GM21528 (cell line): ENCODE results near the gene CAPRIN2.
A peak's percentile ranks its signal among the peaks of the same experiment; 100 is the strongest.

Experiments
- ATAC-seq: cut with Tn5 transposase; IDR thresholded peaks from one replicate; pipeline ENCODE4 v1.9.1; 2021; ENCODE audit warnings: mild to moderate bottlenecking, moderate library complexity; ENCODE audit not compliant: unreplicated experiment, low FRiP score

Gene CAPRIN2, protein sequence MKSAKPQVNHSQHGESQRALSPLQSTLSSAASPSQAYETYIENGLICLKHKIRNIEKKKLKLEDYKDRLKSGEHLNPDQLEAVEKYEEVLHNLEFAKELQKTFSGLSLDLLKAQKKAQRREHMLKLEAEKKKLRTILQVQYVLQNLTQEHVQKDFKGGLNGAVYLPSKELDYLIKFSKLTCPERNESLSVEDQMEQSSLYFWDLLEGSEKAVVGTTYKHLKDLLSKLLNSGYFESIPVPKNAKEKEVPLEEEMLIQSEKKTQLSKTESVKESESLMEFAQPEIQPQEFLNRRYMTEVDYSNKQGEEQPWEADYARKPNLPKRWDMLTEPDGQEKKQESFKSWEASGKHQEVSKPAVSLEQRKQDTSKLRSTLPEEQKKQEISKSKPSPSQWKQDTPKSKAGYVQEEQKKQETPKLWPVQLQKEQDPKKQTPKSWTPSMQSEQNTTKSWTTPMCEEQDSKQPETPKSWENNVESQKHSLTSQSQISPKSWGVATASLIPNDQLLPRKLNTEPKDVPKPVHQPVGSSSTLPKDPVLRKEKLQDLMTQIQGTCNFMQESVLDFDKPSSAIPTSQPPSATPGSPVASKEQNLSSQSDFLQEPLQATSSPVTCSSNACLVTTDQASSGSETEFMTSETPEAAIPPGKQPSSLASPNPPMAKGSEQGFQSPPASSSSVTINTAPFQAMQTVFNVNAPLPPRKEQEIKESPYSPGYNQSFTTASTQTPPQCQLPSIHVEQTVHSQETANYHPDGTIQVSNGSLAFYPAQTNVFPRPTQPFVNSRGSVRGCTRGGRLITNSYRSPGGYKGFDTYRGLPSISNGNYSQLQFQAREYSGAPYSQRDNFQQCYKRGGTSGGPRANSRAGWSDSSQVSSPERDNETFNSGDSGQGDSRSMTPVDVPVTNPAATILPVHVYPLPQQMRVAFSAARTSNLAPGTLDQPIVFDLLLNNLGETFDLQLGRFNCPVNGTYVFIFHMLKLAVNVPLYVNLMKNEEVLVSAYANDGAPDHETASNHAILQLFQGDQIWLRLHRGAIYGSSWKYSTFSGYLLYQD

GRCh38 chr12:30754750-30755394 is at the start of gene CAPRIN2:
CAPRIN2 (minus strand) TSS chr12:30754951; CDS start chr12:30753520, 1,431 bp downstream.
- peak; percentile 94 for ATAC-seq

- ATAC-seq, result no peak
Measured at GRCh38 chr12:30797689-30798088, 42.9 kb upstream of the CAPRIN2 start.

DNA sequence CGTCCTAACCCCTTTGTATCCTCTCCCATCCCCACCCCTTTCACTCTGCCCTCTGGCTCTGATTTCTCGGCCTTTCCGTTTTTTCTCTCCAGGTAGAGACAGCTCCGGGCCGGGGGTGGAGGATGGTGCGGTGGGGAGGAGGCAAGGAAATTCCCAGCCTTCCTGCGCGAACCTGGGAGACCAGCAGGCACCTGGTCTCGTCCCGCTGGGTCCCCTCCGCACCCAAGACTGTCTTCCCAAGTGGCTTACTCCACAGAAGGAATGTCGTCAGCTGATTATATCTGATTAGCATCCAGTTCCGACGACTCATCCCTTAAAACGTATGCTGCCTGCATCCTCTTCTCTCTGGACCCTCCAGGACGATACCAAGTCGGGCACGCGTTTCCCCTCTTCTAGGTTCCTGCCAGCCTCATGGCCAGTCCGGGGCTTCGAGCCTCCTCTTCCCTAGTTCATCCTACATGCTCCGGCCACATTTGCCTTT is 42.2 kb upstream of the CAPRIN2 start:
- no peak for ATAC-seq

- no peak for ATAC-seq
Measured at GRCh38 chr12:30796313-30796780, 41.6 kb upstream of the CAPRIN2 start.

DNA sequence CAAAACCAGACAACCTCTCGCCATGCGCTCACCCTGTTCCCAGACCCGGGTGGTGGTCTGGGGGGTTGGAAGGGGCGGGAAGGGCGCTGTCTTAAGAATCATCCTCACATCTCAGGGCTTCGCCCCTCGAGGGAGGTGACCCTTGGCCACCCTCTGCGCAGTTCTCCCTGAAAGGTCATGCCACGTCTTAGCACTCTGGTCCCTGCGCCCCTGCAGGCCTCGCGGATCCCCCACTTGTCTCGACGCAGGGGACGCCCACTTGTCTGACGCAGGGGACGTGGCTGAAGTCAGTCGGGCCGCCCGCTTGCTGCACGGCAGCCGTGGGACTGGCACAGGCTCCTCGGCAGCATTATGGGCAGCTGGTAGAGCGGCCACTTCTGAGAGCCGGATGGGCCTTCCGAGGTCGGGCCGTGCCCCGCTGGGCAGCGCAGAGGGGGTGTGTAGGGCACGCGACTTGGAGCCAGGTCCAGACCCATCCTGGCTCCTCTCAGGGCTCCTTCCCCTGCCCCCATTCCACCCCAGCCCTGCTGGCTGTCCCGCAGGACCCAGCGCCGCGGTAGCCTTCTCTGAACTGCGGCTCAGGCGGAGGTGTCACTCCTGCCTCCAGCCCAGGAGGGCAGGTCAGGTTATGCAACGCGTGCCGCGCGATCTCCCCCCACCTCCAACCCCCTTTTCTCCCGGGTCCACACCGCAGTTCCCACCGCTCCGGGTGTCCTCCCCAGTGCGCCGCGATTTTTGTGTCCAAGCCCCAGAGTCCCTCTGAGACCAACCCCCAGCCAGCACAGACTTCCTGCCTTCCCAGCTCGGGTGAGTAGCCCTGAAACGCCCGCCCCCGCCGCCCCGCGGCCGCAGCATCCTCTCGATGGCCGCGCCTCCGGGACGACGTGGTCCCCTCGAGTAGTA is 40.9 kb upstream of the CAPRIN2 start:
- no peak for ATAC-seq

GRCh38 chr12:30794591-30795409 is 40.0 kb upstream of the CAPRIN2 start:
- ATAC-seq, result no peak

DNA sequence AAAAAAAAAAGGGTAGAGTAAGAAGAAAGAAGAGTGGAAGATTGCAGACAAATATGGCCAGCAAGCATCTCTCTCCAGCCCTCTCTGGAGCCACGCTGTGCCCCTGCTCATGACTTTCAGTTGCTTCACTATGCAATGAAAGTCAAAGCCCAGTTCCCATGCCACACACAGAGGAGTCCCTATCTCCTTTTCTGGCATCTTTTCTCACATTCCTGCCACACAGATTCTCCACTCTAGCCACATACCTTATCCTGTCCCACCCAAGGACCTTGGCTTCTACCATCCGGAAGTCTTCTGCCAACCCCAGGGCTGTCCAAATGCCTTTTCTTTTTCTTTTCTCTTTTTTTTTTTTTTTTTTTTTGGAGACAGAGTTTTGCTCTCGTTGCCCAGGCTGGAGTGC is 39.3 kb upstream of the CAPRIN2 start:
- ATAC-seq, result no peak

- ATAC-seq, result no peak
Measured at GRCh38 chr12:30792648-30793499, 38.1 kb upstream of the CAPRIN2 start.

GRCh38 chr12:30792085-30792484 is 37.3 kb upstream of the CAPRIN2 start:
- no peak for ATAC-seq

GRCh38 chr12:30788754-30789153 is 34.0 kb upstream of the CAPRIN2 start:
- ATAC-seq, result no peak

DNA sequence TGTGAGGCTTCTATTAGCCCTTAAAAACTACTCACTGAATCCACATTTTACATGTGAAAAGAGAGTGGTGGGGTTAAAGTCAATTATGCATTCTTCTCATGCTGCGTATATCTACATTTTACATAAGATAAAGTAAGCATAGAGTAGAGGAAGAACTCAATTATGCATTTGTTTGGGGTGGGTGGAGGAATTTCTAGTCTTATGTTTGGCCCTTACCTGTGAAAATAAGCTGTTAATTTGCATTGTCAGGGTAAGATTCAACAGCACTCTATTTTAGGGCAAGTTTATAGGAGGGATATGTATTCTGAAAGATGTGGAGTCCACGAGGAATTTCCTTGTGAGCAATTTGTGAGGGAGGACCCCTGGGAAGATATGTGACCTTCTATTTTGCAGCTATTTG is 30.9 kb upstream of the CAPRIN2 start:
- no peak for ATAC-seq

DNA sequence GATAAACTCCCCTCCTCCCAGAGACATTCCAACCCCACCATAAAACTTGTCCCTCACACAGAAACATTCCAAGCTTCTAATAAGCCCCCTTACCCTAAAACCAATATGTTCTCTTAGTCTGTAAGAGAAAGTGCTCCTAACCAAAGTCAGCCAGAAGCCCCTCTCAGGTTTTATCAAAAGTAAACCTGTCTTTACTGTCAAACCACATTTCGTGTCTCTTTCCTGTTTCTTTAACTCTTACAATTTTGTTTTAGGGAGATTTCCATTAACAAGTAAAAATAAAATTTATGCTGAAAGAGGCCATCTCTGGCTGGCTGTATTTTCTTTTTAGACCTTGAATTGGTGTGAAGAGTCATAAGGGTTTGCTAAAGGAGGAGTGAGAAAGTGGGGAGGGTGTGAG is 29.8 kb upstream of the CAPRIN2 start:
- ATAC-seq, result no peak

- no peak for ATAC-seq
Measured at GRCh38 chr12:30783946-30784345, 29.2 kb upstream of the CAPRIN2 start.

DNA sequence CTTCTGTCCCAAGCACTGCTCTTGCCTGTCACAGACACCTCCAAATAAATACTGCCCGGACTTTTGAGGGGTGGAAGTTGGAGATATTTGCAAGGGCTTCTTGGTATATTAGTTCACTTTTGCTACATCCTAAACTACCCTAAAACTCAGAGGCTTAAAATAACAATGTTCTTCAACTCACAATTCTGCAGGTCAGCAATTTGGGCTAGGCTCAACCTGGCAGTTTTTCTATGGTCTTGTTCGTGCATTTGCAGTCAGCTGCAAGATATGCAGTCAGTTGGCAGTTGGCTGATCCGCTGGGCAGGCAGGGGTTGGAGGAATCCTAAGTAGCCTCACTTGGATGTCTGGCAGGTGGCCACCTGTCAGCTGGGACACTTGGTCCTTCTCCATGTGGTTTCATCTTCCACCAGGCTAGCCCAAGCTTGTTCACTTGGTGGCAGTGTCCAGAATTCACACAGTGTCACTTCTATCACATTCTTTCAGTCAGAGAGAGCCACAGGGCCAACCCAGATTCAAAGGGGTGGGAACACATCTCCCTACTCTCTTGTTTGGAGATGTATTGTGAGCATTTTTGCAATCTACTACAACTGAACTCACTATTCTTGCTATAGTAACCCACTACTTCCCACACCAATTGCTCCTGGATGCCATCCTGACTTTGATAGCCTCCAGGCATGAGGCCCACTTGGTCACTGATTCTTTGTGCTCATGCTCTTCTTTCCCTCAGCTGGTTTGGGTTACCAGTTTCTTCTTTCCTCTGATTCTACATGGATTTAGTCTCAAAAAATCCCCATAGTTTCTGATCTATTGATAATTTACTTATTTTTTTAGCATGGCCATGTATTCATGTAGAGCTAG is 27.8 kb upstream of the CAPRIN2 start:
- no peak for ATAC-seq

- no peak for ATAC-seq
Measured at GRCh38 chr12:30779578-30779977, 24.8 kb upstream of the CAPRIN2 start.

DNA sequence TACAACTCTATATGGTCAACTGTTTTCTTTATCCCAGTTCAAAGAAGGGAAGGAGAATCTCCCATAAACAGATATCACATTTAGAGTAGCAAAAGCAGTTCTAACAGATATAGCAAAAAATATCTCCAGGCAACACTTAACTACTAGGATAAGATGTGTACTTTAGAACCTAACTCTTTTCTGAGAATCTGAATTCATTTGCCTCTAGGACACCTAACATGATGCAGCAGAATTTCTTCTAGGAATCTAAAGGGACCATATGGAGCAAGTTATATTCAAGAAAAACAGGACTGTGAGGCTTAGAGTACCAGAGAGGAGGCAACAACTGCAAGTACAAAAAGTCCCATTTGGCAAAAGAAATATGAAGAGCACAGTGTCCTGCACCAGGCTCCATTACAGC is 24.4 kb upstream of the CAPRIN2 start:
- ATAC-seq, result no peak

DNA sequence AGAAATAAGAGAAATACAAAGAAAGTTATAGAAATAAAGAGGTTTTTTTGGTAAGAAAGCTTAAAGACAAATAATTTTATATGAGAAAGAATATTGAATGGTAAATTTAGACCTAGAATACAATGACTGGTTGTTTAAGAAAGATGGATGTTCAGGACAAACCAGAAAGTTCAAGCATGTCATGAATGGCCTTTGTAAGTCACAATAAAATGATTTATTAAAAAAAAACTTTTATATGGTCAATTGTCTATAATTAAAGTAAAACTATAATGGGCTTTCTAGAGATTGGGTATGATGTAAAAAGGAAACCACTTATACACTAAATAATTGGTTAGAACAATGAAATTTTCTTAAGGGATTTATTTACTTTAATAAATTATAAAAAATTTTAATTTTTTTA is 19.8 kb upstream of the CAPRIN2 start:
- ATAC-seq, result no peak
